ENCODE results near the gene UAP1L1.

UAP1L1 gene

DNA sequence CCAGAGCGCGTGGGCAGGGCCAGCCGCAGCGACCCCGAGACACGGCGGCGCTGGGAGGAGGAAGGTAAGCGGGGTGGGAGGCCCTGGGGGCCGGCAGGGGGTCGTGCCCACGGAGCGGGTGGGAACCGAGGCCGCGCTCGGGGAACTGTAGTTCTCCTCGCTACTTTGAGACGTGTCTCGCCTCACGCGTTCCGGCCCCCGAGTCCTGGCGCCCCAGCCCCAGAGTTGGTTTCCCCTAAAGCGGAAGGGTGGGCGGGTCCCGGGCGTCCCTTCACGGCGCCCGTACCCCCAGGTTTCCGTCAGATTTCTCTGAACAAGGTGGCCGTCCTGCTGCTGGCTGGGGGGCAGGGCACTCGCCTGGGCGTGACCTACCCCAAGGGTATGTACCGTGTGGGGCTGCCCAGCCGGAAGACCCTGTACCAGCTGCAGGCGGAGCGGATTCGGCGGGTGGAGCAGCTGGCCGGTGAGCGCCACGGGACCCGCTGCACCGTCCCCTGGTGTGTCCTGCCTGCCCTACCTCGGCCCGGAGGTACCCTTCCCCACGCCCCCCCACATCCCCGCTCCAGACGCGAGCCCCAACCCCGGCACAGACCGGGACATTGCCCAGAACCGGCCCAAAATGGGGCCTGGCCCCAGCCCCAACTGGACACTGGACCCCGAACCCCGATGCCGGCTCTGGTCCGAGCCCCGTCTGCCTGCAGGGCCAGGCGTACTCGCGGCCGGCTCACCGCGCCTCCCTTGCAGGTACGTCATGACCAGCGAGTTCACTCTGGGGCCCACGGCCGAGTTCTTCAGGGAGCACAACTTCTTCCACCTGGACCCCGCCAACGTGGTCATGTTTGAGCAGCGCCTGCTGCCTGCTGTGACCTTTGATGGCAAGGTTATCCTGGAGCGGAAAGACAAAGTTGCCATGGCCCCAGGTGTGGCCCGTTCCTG is 709 bp downstream of the UAP1L1 start:
- DNase-seq, result peak; percentile 36 to 51

DNA sequence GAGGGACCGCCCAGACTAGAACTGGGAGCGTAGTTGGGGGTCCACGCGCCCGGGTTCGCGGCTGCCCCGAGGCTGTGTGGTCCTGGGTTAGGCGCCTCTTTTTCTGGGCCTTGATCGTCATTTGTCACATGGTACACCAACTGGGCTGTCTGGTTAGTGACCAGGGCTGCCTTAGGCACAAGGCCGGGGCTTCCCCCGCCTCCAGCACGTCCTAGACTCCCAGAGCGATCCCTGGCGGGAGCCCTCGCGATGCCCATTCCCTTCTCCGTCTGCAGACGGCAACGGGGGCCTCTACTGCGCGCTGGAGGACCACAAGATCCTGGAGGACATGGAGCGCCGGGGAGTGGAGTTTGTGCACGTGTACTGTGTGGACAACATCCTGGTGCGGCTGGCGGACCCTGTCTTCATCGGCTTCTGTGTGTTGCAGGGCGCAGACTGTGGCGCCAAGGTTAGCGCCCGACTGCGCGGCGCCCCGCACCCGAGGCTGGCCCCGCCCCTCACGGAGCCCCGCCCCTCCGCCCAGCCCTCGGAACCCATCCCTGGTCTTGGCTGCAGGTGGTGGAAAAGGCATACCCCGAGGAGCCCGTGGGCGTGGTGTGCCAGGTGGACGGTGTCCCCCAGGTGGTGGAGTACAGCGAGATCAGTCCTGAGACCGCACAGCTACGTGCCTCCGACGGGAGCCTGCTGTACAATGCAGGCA is 1.5 kb downstream of the UAP1L1 start:
- no peak for DNase-seq

DNA sequence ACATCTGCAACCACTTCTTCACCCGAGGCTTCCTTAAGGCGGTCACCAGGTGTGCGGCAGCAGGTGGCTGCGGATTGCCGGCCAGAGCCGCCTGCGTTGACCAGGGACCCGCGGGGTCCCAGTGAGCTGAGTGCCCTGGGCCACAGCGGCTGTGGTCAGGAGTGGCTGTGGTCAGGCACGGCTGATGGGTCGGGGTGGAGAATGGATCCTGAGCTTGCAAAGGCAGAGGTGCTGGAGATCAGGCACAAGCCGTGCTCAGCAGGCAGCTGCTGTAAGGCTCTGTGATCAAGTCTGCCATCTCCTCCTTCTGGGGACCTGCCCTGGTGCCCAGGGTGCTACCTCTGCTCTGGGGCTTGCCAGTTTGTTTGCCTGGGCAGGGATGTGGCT is 2.1 kb downstream of the UAP1L1 start:
- DNase-seq, result no peak

DNA sequence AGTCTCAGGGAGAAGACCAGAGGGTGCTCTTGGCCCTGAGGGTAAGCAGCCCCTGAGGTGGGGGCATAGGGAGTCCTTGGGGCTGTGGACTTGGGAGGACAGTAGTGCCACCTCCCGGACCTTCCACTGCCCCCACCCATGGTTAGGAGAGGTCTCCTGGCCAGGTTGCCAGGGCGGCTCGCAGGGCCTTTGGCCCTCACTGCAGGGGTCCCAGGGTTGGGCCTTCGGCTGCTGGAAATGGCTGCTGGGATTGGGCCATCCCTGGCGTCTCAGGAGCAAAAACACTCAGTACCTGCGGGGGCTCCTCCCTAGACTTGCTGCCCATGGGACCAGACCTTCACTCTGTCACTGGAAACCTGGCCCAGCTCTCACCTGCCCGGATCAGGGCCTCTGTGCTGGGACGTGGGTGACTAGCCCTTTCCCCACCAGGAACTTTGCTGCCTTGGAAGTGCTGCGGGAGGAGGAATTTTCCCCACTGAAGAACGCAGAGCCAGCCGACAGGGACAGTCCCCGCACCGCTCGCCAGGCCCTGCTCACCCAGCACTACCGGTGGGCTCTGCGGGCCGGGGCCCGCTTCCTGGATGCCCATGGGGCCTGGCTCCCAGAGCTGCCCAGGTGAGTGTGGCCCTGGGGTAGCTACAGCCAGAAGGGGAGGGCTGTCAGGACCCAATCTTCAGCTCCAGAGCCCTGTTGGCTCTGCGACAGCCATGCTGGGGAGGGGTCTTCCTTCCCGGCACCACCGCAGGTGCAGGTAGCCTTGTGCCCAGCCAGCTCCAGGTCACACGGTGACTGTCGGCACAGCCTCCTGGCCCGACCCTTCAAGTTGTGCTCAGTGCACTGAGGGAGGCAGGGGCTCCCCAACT is 3.2 kb downstream of the UAP1L1 start:
- DNase-seq, result no peak

DNA sequence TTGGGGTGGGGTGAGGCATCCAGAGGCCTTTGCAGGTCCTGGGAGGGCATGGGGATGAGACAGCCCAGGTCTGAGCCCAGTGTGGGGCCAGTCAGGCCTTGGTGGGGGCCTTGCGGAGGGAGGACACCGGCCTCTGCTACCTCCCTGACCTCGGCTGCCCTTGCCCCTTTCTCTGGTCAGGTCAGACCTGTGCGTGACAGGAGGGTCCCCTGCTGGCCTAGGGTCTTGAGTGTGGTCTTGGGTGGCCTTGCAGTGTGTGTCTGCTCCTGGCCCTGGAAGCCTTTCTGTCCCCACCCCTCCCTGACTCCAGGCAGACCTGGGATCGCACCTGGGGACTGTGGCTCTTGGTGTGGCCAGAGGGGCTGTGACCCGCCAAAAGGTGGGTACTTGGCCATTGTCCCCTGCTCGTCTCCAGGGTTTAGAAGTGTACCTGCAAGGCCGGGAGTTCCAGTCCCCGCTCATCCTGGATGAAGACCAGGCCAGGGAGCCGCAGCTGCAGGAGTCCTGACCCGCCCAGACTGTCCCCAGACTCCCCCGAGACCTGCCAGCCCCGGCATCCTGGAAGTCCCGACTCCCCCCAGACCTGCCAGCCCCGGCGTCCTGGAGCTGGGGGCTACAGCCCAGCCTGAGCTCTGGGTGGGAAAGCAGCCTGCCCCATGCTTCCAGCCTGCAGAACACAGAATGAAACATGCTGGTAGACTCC is 5.1 kb downstream of the UAP1L1 start:
- DNase-seq, result no peak

DNA sequence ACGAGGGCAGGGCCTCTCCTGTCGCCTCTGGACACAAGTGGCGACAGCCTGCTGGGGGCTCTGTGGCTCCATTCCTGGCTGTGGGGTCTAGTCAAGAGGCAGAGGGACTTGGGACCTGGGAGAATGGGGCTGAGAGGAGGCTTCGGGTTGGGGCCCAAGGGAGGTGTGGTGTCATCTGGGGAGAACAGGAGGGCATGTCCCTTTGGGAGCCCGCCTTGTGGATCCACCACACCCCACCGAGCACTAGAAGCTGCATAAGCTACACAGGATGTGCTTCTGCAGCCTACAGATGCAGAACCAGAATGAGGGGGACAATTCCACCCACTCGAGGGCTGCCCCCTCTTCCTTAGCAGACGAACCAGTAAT is 5.6 kb downstream of the UAP1L1 start:
- no peak for DNase-seq

DNA sequence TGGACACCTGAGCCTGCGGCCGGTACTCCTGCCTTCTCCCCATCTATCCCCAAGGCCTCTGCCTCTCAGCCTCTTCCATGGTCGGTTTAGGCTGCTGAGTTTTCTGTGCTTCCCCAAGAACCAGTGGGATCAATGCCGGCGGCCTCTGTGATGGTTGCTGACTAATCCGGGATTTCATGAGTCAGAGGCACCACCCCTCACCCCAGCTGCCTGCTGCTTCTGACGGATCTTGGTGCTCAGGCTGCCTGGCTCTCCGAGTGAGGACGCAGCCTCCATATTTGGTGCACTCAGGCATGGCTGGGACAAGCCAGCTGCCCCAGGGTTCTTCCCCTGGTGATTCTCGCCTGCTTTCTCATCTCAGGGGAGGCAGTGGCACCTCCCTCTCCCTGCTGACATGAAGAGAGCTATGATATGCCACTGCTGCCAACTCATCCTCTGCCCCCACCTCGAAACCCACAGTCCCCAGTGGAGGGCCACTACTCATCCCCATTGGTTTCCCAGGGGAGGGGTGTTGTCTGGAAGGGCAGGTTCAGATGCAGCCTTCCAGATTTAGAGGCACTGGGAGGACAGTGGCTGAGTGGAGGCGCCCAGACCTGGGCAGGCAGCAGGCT is 6.2 kb downstream of the UAP1L1 start:
- DNase-seq, result no peak

DNA sequence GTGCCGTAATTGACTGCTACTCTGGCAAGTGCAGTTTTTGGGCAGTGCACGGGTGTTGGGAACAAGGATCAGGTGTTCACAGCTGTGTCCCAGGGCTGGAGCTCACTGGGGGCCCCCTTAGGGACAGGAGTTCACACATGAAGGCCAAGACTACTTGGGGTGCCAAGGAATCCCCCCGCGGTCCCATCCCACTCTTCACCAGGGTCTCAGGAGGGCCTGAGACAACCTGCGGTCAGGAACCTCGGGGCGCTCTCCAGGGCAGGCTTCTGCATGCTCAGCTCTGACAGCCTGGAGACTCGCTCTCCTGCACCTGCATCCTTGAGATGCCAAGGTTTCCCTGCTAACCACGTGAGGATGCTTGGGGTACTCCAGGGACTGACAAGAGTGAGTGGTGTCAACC is 7.2 kb downstream of the UAP1L1 start:
- no peak for DNase-seq

DNA sequence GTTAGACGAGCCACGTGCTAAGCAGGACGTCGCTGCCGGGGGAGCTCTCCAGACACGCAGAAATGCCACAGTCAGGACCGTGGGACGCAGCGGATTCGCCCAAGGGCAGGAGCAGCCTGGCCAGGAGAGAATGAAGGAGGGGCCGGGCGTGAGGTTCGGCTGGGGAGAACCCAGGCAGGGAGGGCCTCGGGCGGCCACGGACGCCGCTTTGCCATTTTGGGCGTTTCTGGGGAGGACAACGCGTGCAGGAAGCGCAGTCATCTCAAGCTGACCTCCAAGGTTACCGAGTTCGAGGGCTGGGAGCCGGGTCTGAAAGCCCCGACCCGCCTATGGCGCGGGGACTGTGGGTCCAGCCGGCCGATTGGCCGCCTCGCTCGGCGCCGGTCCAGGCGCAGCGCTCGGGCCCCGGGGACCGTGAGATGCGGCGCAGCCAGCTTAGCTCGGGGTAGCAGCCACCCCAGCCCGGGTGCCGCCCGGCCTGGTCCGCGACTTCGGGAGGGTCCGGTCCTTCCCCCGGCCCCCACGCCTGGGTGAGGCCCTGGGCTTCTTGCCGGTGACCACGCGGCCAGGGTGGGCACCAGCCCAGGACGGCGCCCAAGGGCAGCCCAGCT is 8.7 kb downstream of the UAP1L1 start:
- DNase-seq, result peak; percentile 28 to 46

DNA sequence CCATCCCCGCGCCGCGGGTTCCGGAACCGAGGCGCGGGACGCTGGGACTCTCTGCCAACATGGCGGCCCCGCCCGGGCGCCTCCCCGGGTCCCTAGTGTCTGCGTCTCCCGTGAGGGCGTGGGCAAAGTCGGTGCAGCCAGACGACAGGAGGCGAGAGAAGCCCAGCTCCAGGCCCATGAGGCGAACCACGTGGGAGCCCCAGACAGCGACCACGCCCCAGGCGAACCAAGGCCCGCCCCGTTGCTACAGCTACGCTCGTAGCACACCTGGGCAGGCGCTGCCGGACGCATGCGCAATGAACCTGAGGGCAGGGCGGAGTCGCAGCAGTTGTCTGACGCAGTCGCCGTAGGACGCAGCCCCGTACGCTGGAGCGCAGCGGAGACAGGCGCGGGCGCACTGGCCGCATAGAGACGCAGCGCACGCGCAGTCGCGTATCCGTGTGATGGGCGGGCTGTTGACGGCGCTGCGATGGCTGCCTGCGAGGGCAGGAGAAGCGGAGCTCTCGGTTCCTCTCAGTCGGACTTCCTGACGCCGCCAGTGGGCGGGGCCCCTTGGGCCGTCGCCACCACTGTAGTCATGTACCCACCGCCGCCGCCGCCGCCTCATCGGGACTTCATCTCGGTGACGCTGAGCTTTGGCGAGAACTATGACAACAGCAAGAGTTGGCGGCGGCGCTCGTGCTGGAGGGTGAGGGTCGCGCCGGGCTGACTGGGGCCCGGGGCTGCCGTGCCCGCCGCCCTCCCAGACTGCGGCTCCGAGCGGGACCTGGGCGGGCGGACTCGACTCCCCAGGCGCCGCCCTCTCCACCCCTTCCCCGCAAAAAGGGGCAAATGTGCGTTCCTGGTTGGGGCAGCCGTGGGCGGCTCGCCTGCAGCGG is 9.5 kb downstream of the UAP1L1 start, which contains the start of gene MAN1B1:
Gene MAN1B1 (plus strand): TSS at position 455 of the 878 bp plus-strand sequence. CDS start 15 bp downstream, at position 470.
- DNase-seq, result peak; percentile 100

DNA sequence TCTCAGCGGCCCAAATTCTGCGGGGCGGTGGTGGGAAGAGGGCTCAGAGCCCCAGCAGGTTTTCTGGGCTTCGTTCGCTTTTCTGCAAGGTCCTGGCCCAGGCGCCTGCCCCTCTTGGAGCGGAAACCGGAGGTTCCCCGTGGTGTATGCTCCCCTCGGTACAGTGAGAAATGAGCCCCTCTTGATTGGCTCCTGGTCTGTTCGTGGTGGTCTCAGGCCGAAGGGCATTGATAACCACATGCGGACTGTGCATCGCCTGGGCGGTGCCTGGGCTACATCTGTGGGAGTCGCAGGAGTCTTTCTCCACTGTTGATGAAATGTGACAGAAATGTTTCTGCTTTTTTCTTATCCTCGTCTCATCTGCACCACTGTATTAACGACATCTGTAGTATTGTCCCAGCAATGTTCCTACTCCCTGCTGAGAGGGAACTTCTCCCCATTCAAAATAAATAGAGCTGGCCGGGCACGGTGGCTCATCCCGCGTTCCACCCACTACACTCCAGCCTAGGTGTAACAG is 10.2 kb downstream of the UAP1L1 start:
- DNase-seq, result no peak

DNA sequence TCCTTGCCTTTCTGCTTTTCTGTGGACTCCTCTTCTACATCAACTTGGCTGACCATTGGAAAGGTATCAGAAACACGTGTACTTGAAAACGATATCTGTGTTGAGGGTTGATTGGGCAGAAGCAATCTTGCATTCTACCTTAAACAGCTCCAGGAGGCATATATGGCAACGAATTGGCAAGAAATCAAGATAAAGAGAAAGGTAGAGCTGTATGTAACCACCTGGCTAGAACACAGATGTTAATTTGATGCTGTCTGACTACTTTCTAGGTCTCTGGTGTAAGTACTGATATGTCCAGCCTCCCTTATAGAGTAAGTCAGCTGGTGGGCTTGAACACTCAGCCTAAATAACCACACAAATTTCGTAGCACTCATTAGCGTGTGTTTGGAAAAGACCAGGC is 10.8 kb downstream of the UAP1L1 start:
- no peak for DNase-seq

DNA sequence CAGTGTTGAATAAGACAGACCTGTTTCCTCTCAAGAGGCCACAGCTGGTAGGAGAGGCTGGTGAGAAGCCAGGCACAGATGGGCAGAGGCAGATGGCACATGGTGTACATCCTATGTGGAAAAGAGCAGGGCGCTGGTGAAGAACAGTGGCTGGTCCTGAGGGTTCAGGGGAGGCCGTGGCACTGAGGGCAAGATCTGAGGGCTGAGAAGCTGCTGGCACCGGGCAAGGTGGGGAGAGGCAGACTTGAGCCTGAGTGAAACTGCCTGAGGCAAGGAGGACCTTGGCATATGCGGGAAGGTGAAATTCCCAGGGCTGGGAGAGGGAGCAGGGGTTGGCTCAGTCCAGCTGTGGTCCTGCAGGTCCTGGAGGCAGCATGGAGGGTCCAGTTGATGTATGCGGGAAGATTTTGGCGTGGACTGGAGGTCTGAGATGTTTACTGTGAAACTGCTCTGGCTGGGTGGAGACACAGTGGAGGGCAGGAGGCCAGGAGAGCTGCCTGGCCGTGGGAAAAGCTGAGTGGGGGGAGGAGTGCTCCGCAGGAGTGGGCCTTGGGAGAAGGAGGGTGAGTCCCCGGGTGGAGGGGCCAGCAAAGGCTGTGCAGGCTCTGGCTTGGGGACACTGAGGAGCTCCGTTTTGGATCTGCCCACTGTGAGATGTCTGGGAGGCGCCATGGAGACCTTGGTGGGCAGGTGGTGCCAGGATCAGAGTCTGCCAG is 12.1 kb downstream of the UAP1L1 start:
- DNase-seq, result no peak

DNA sequence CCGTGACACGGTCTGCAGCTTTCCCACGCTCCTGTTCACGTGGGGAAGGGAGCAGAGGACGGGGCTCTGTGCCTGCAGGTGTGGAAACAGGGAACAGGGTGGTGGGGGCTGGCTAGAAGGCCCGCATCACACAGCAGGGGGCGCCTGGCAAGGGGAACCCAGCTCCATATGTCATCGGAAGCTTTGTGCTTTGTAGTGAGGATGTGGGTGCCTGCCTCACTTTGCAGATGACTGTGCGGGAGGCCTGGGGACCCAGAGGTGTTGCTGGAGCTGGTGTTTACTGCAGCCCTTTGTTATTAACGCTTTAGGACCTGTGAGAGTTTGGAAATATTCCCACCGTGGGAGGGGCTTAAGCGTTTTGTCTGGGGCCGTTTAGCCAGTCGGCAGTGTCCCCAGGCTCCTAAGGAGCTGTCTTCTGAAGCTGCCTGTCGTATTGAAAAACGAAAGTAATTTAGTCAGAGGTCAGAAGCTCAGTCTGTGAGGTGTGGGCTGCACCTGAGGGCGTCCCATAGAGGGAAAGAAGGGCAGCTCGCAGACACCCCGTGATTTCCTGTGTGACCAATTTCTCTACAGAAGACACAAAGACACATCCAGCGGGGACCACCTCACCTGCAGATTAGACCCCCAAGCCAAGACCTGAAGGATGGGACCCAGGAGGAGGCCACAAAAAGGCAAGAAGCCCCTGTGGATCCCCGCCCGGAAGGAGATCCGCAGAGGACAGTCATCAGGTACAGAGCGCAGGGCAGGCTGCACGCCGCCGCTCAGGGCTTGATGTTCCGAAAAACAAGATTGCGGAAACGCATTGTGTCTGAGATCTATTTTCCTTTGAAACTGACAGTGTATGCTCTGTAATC is 18.6 kb downstream of the UAP1L1 start:
- peak; percentile 83 to 87 for DNase-seq

DNA sequence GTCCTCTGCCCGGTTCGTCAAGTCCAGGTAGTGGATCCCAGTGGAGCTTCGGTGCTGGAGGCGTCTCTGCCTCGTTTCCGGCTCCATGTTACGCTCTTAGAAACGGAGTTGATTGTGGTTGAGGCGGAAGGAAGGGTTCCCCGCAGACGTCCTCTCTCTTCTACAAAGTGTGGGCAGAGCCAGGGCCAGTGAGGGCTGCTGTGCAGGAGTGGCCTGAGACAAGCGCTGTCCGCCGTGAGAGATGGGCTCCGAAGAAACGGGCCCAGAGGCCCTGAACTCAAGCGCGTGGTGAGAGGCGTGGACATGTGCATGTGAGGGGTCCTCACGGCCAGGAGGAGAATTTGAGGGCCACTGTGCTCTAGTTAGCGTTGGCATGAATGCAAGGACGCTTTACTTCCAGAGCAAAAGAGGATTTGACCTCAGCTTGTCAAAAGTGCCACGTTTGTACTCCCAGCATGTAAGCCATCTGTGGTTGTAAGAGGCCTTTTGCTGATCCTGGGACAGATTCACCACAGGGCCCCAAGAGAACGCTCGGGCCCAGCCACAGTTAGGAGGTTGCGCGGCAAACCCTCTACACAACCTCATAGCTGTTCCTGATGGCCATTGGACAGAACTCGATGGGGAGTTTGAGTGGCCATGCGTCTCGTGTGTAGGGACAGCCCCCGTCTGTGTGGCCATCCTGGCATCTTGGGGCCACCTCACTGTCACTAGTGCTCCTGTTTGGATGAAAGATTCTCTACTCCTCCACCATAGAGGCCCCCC is 19.6 kb downstream of the UAP1L1 start:
- no peak for DNase-seq

DNA sequence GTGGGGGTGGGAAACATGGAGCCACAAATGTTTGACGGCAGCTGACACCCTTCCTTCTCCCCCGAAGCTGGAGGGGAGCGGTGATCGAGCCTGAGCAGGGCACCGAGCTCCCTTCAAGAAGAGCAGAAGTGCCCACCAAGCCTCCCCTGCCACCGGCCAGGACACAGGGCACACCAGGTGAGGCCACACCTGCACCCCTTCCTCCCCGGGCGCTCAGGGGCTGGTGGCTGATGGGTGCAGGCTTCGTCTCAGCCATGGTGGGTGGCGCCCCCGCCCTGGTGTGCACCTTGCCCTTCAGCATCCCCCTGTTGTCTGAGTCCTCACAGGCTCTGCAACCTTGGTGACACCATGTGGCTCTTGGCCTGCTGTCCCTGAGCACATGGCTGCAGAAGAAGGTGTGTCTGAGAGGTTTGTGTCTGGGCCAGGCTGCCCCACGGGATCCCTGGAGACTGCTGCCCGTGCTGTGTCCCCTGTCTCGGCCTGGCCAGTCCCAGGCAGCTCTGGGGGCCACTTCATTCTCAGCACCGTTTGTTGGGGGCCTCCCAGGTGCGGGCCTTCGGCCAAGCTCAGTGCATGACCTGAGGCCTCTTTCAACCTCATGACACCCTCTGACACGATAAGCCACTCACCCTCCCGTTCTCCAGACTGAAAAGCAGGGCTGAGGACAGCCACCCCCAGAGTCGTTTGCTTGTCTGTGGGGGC is 20.6 kb downstream of the UAP1L1 start:
- no peak for DNase-seq

DNA sequence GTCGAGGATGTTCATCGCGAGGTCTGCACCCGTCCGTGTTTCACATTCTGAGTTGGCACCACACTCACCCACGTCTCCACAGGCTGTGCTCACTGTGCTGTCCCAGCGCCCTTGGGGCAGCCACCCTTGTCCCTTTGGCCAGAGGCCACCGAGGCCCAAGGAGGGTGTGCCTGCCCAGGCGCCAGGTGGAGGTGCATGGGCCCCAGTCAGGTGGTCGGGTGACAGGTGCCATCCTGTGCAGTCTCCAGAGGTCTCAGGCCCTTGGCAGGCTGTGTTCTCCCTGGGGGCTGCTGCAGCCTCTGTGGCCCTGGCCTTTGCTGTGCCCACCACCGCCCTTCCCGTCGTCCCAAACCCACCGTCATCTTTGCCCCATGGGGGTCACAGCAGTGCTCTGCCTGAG is 21.9 kb downstream of the UAP1L1 start:
- no peak for DNase-seq
